GM23338 (cell line): ENCODE data around the gene NAPA. TPM values are rescaled to one million over a fixed set of nuclear protein-coding genes. Genes with fewer than 3 reads are reported as not detected.

ENCODE experiments used
- ATAC-seq: fragments of 200-7000 bp; cut with Tn5 transposase; 3 replicates; pipeline ENCODE4 v1.9.1; 2020
- DNase-seq: peaks from one replicate; pipeline ENCODE4 v3.0.0-alpha.2; 2015; ENCODE audit warnings: low spot score
- H2AFZ ChIP-seq: fragments of 200-600 bp; sonication (generic); 2 replicates; pipeline ENCODE4 v1.8.0; 2016; ENCODE audit warnings: antibody characterized with exemption, mild to moderate bottlenecking, moderate library complexity
- H3F3A ChIP-seq: fragments of 200-600 bp; sonication (generic); replicated peaks from 2 replicates; pipeline ENCODE4 v1.8.0; 2017; ENCODE audit warnings: antibody characterized with exemption, mixed run types, low read depth
- H3K27ac ChIP-seq: fragments of 200-600 bp; sonication (generic); 2 replicates; pipeline ENCODE4 v1.6.1; 2016; ENCODE audit warnings: low read depth
- H3K27me3 ChIP-seq: fragments of 200-600 bp; sonication (generic); 2 replicates; pipeline ENCODE4 v1.8.0; 2016; ENCODE audit warnings: mild to moderate bottlenecking, mixed run types, moderate library complexity; ENCODE audit not compliant: insufficient read depth
- H3K36me3 ChIP-seq: fragments of 200-600 bp; sonication (generic); 2 replicates; pipeline ENCODE4 v1.8.0; 2016; ENCODE audit warnings: mild to moderate bottlenecking; ENCODE audit not compliant: insufficient read depth
- H3K4me1 ChIP-seq: fragments of 200-600 bp; sonication (generic); 2 replicates; pipeline ENCODE4 v1.8.0; 2016; ENCODE audit warnings: mild to moderate bottlenecking, moderate library complexity; ENCODE audit not compliant: insufficient read depth
- H3K4me2 ChIP-seq: fragments of 200-600 bp; sonication (generic); 2 replicates; pipeline ENCODE4 v1.7.1; 2017; ENCODE audit warnings: mixed run types
- H3K4me3 ChIP-seq: fragments of 200-600 bp; sonication (generic); 2 replicates; pipeline ENCODE4 v1.6.1; 2016; ENCODE audit warnings: mixed run types
- H3K79me2 ChIP-seq: fragments of 200-600 bp; sonication (generic); replicated peaks from 2 replicates; pipeline ENCODE4 v1.8.0; 2017; ENCODE audit warnings: mild to moderate bottlenecking; ENCODE audit not compliant: insufficient read depth
- H3K9me2 ChIP-seq: fragments of 200-600 bp; sonication (generic); 2 replicates; pipeline ENCODE4 v1.8.0; 2017; ENCODE audit not compliant: insufficient read depth
- H4K20me1 ChIP-seq: fragments of 200-600 bp; sonication (generic); replicated peaks from 2 replicates; pipeline ENCODE4 v1.8.0; 2017; ENCODE audit warnings: mild to moderate bottlenecking; ENCODE audit not compliant: insufficient read depth
- H3K27ac Mint-ChIP-seq: 2 replicates; pipeline ENCODE4 v1.8.0; 2020; ENCODE audit warnings: inconsistent platforms, mild to moderate bottlenecking, moderate library complexity, mixed read lengths
- H3K27me3 Mint-ChIP-seq: 3 replicates; pipeline ENCODE4 v1.8.0; 2022; ENCODE audit warnings: low read depth, mild to moderate bottlenecking, moderate library complexity, mixed read lengths, inconsistent platforms; ENCODE audit not compliant: insufficient read depth, poor library complexity
- H3K36me3 Mint-ChIP-seq: 3 replicates; pipeline ENCODE4 v1.8.0; 2021; ENCODE audit warnings: low read depth, mild to moderate bottlenecking, inconsistent platforms, moderate library complexity, mixed read lengths
- H3K4me1 Mint-ChIP-seq: 3 replicates; pipeline ENCODE4 v1.8.0; 2020; ENCODE audit warnings: mild to moderate bottlenecking, inconsistent platforms, mixed read lengths
- H3K4me3 Mint-ChIP-seq: 3 replicates; pipeline ENCODE4 v1.8.0; 2021; ENCODE audit warnings: moderate library complexity, mild to moderate bottlenecking, inconsistent platforms, mixed read lengths
- H3K9me3 Mint-ChIP-seq: 3 replicates; pipeline ENCODE4 v1.8.0; 2020; ENCODE audit warnings: moderate library complexity, mild to moderate bottlenecking, inconsistent platforms, mixed read lengths
- EZH2phosphoT487 ChIP-seq: fragments of 200-600 bp; sonication (generic); IDR thresholded peaks from one replicate; pipeline ENCODE4 v1.8.1; 2018; ENCODE audit warnings: antibody characterized with exemption; ENCODE audit not compliant: unreplicated experiment
- NANOG ChIP-seq: IDR thresholded peaks from 2 replicates; pipeline ENCODE4 v1.6.1; 2016; ENCODE audit warnings: antibody characterized with exemption, borderline replicate concordance
- POLR2AphosphoS5 ChIP-seq: IDR thresholded peaks from 2 replicates; pipeline ENCODE4 v1.6.1; 2016; ENCODE audit warnings: antibody characterized with exemption, low read depth
- ZNF114 ChIP-seq: fragments of 250-450 bp; sonication (Bioruptor Pico); IDR thresholded peaks from 2 replicates; pipeline ENCODE4 v1.5.0; 2020; ENCODE audit warnings: mild to moderate bottlenecking, moderate library complexity
- ZNF331 ChIP-seq: fragments of 250-450 bp; sonication (Bioruptor Pico); IDR thresholded peaks from 2 replicates; pipeline ENCODE4 v1.5.0; 2020; ENCODE audit warnings: low read depth, mild to moderate bottlenecking, moderate library complexity
- polyA plus RNA-seq: library from polyadenylated mRNA; unstranded; fragments of >200 nt; fragmentation: Nextera tagmentation; extraction: Ambion mirVana; gene quantifications from 2 replicates; pipeline ENCODE4 v1.2.1, GENCODE V29; 2016
- total RNA-seq: library from RNA; depleted of rRNA; stranded (reverse); fragments of >200 nt; shearing (Covaris generic); gene quantifications from 2 replicates; pipeline ENCODE4 v1.2.3, GENCODE V29; 2014
- TF ChIP-seq, protein P1 (sequence below): IDR thresholded peaks from 2 replicates; pipeline ENCODE4 v1.6.1; 2016; ENCODE audit warnings: antibody characterized with exemption
- TF ChIP-seq, protein P2 (sequence below): fragments of 250-450 bp; sonication (Bioruptor Pico); IDR thresholded peaks from 2 replicates; pipeline ENCODE4 v1.5.0; 2020; ENCODE audit warnings: mild to moderate bottlenecking, moderate library complexity
- TF ChIP-seq, protein P3 (sequence below), 2 experiments: fragments of 200-600 bp in 1 of 2; sonication (generic) in 1 of 2; conservative IDR thresholded peaks; 2 replicates each; pipeline versions ENCODE4 v1.5.1 to v1.6.1; 2016 to 2017; ENCODE audit warnings: antibody characterized with exemption in 2 of 2, low read depth in 2 of 2, mild to moderate bottlenecking in 2 of 2, moderate library complexity in 1 of 2
- TF ChIP-seq, protein P4 (sequence below): IDR thresholded peaks from one replicate; pipeline ENCODE4 v1.6.1; 2018; ENCODE audit warnings: antibody characterized with exemption; ENCODE audit not compliant: unreplicated experiment

Gene NAPA
- total and polyA plus RNA-seq, 2 experiments from 2014 or later: 52.0 to 72.1 TPM

DNA sequence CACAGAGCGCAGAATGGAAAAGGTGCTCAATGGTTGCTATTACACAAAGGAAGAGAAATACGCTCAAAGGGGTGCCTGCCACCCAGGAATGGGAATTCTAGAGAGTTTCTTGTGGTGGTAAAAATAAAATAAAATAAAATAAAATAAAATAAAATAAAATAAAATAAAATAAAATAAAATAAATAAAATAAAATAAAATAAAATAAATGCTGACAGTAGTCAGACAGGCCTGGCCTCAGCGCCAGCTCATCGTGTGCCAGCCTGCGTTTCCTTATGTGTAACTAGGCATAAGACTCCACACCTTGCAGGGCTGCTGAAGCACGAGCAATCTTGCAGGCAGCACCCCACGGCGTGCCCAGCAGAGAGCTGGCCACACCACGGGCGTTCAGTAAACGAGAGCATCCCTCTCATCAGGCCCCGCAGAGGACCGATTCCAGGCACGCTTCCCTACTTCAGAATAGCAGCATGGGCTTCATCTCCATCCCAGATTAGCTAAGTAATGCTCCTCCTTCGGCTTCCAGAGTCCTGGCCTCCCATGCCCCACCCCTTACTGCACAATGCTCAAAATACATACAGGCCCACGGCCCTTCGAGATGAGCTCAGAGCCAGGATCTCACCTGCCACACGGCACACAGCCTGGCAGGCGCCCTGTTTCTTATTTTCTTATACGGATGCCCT is 5.6 kb downstream of the NAPA start:
- Histone ChIP-seq H3K4me1 (no peaks in the 10 kb centered on the region; the same call in 1 of the 2 replicates), H2AFZ (no peak overlapping the region), H3F3A (no peaks in the 10 kb centered on the region), H3K27me3 (no peaks in the 10 kb centered on the region), H4K20me1 (peaks cover 12% of the 10 kb centered on the region), H3K79me2 (peaks cover 76% of the 10 kb centered on the region), H3K4me3 (no peak overlapping the region), H3K9me2 (no peaks in the 10 kb centered on the region), H3K4me2 (no peak overlapping the region), H3K27ac (no peak overlapping the region), H3K36me3 (no peaks in the 10 kb centered on the region)
- no peak for DNase-seq
- 0 out of 2 replicates have a peak overlapping the region, but pooled peaks have one; percentile 30 for H3K27ac Mint-ChIP-seq
- H3K36me3 Mint-ChIP-seq: no peaks in the 10 kb centered on the region
- ATAC-seq: no peak
- H3K27me3 Mint-ChIP-seq: peaks cover 17% of the 10 kb centered on the region
- H3K4me3 Mint-ChIP-seq: no peak overlapping the region; the same call in 2 of the 3 replicates
- TF ChIP-seq, protein P1, sequence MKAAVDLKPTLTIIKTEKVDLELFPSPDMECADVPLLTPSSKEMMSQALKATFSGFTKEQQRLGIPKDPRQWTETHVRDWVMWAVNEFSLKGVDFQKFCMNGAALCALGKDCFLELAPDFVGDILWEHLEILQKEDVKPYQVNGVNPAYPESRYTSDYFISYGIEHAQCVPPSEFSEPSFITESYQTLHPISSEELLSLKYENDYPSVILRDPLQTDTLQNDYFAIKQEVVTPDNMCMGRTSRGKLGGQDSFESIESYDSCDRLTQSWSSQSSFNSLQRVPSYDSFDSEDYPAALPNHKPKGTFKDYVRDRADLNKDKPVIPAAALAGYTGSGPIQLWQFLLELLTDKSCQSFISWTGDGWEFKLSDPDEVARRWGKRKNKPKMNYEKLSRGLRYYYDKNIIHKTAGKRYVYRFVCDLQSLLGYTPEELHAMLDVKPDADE: no peak
- TF ChIP-seq NANOG (no peak), POLR2AphosphoS5 (no peak), ZNF114 (no peak), ZNF331 (no peak), EZH2phosphoT487 (no peak)
- TF ChIP-seq, protein P2, sequence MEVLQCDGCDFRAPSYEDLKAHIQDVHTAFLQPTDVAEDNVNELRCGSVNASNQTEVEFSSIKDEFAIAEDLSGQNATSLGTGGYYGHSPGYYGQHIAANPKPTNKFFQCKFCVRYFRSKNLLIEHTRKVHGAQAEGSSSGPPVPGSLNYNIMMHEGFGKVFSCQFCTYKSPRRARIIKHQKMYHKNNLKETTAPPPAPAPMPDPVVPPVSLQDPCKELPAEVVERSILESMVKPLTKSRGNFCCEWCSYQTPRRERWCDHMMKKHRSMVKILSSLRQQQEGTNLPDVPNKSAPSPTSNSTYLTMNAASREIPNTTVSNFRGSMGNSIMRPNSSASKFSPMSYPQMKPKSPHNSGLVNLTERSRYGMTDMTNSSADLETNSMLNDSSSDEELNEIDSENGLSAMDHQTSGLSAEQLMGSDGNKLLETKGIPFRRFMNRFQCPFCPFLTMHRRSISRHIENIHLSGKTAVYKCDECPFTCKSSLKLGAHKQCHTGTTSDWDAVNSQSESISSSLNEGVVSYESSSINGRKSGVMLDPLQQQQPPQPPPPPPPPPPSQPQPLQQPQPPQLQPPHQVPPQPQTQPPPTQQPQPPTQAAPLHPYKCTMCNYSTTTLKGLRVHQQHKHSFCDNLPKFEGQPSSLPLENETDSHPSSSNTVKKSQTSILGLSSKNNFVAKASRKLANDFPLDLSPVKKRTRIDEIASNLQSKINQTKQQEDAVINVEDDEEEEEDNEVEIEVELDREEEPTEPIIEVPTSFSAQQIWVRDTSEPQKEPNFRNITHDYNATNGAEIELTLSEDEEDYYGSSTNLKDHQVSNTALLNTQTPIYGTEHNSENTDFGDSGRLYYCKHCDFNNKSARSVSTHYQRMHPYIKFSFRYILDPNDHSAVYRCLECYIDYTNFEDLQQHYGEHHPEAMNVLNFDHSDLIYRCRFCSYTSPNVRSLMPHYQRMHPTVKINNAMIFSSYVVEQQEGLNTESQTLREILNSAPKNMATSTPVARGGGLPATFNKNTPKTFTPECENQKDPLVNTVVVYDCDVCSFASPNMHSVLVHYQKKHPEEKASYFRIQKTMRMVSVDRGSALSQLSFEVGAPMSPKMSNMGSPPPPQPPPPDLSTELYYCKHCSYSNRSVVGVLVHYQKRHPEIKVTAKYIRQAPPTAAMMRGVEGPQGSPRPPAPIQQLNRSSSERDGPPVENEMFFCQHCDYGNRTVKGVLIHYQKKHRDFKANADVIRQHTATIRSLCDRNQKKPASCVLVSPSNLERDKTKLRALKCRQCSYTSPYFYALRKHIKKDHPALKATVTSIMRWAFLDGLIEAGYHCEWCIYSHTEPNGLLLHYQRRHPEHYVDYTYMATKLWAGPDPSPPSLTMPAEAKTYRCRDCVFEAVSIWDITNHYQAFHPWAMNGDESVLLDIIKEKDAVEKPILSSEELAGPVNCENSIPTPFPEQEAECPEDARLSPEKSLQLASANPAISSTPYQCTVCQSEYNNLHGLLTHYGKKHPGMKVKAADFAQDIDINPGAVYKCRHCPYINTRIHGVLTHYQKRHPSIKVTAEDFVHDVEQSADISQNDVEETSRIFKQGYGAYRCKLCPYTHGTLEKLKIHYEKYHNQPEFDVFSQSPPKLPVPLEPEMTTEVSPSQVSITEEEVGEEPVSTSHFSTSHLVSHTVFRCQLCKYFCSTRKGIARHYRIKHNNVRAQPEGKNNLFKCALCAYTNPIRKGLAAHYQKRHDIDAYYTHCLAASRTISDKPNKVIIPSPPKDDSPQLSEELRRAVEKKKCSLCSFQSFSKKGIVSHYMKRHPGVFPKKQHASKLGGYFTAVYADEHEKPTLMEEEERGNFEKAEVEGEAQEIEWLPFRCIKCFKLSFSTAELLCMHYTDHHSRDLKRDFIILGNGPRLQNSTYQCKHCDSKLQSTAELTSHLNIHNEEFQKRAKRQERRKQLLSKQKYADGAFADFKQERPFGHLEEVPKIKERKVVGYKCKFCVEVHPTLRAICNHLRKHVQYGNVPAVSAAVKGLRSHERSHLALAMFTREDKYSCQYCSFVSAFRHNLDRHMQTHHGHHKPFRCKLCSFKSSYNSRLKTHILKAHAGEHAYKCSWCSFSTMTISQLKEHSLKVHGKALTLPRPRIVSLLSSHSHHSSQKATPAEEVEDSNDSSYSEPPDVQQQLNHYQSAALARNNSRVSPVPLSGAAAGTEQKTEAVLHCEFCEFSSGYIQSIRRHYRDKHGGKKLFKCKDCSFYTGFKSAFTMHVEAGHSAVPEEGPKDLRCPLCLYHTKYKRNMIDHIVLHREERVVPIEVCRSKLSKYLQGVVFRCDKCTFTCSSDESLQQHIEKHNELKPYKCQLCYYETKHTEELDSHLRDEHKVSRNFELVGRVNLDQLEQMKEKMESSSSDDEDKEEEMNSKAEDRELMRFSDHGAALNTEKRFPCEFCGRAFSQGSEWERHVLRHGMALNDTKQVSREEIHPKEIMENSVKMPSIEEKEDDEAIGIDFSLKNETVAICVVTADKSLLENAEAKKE: no peak
- TF ChIP-seq, protein P3, sequence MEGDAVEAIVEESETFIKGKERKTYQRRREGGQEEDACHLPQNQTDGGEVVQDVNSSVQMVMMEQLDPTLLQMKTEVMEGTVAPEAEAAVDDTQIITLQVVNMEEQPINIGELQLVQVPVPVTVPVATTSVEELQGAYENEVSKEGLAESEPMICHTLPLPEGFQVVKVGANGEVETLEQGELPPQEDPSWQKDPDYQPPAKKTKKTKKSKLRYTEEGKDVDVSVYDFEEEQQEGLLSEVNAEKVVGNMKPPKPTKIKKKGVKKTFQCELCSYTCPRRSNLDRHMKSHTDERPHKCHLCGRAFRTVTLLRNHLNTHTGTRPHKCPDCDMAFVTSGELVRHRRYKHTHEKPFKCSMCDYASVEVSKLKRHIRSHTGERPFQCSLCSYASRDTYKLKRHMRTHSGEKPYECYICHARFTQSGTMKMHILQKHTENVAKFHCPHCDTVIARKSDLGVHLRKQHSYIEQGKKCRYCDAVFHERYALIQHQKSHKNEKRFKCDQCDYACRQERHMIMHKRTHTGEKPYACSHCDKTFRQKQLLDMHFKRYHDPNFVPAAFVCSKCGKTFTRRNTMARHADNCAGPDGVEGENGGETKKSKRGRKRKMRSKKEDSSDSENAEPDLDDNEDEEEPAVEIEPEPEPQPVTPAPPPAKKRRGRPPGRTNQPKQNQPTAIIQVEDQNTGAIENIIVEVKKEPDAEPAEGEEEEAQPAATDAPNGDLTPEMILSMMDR (conservative IDR thresholded peaks at IDR 0.05; ENCODE audit: low read depth in 2 of 2): no peak
- TF ChIP-seq, protein P4, sequence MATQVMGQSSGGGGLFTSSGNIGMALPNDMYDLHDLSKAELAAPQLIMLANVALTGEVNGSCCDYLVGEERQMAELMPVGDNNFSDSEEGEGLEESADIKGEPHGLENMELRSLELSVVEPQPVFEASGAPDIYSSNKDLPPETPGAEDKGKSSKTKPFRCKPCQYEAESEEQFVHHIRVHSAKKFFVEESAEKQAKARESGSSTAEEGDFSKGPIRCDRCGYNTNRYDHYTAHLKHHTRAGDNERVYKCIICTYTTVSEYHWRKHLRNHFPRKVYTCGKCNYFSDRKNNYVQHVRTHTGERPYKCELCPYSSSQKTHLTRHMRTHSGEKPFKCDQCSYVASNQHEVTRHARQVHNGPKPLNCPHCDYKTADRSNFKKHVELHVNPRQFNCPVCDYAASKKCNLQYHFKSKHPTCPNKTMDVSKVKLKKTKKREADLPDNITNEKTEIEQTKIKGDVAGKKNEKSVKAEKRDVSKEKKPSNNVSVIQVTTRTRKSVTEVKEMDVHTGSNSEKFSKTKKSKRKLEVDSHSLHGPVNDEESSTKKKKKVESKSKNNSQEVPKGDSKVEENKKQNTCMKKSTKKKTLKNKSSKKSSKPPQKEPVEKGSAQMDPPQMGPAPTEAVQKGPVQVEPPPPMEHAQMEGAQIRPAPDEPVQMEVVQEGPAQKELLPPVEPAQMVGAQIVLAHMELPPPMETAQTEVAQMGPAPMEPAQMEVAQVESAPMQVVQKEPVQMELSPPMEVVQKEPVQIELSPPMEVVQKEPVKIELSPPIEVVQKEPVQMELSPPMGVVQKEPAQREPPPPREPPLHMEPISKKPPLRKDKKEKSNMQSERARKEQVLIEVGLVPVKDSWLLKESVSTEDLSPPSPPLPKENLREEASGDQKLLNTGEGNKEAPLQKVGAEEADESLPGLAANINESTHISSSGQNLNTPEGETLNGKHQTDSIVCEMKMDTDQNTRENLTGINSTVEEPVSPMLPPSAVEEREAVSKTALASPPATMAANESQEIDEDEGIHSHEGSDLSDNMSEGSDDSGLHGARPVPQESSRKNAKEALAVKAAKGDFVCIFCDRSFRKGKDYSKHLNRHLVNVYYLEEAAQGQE: no peak
- H3K9me3 Mint-ChIP-seq: no peaks in the 10 kb centered on the region; the same call in 2 of the 3 replicates
- H3K4me1 Mint-ChIP-seq: peaks cover 16% of the 10 kb centered on the region
